GM12878 (cell line): ENCODE data around the gene DCUN1D3. TPM values are rescaled to one million over a fixed set of nuclear protein-coding genes. Genes with fewer than 3 reads are reported as not detected.

Experiments used
- BRCA1 ChIP-seq: IDR thresholded peaks from 2 replicates; pipeline ENCODE4 v1.6.1; 2011; ENCODE audit warnings: low read depth, low read length, improper control_type of control experiment
- KDM1A ChIP-seq: fragments of 200-600 bp; sonication (generic); IDR thresholded peaks from 2 replicates; pipeline ENCODE4 v1.6.1; 2016; ENCODE audit warnings: borderline replicate concordance
- NKRF ChIP-seq: fragments of 450-650 bp; conservative IDR thresholded peaks from 2 replicates; pipeline ENCODE4 v1.6.1; 2017; ENCODE audit warnings: mild to moderate bottlenecking, moderate library complexity
- POLR2A ChIP-seq: IDR thresholded peaks from 2 replicates; pipeline ENCODE4 v1.6.1; 2011; ENCODE audit warnings: low read depth, mild to moderate bottlenecking, low read length
- RAD21 ChIP-seq: IDR thresholded peaks from 2 replicates; pipeline ENCODE4 v1.6.1; 2011; ENCODE audit warnings: mild to moderate bottlenecking, low read depth, low read length, moderate library complexity; ENCODE audit not compliant: insufficient read depth
- SMC3 ChIP-seq: IDR thresholded peaks from 2 replicates; pipeline ENCODE4 v1.6.1; 2011; ENCODE audit warnings: low read length, improper control_type of control experiment, borderline replicate concordance
- TAF1 ChIP-seq: IDR thresholded peaks from 2 replicates; pipeline ENCODE4 v1.6.1; 2011; ENCODE audit warnings: mild to moderate bottlenecking, low read depth, low read length, borderline replicate concordance
- ZBTB4 ChIP-seq: fragments of 450-650 bp; formaldehyde crosslinking; IDR thresholded peaks from 2 replicates; pipeline ENCODE4 v1.4.0; 2022; ENCODE audit warnings: mild to moderate bottlenecking, moderate library complexity
- ZNF217 ChIP-seq: fragments of 450-650 bp; IDR thresholded peaks from 2 replicates; pipeline ENCODE4 v1.6.1; 2017; ENCODE audit warnings: antibody characterized with exemption, mild to moderate bottlenecking
- ZNF592 ChIP-seq: fragments of 450-650 bp; IDR thresholded peaks from 2 replicates; pipeline ENCODE4 v1.6.1; 2017; ENCODE audit warnings: mild to moderate bottlenecking, moderate library complexity
- ZZZ3 ChIP-seq: IDR thresholded peaks from 2 replicates; pipeline ENCODE4 v1.6.1; 2011; ENCODE audit warnings: low read depth; ENCODE audit not compliant: control insufficient read depth, insufficient read length
- polyA plus RNA-seq, 11 experiments: library from polyadenylated mRNA; depleted of rRNA in 4 of 11; unstranded in 6 of 11; stranded (reverse) in 5 of 11; fragments of >200 nt; fragmentation: Nextera tagmentation in 4 of 11; fragmentation: Illumina TruSeq in 1 of 11; extraction: Ambion mirVana in 4 of 11; extraction: Trizol in 1 of 11; gene quantifications; 1 replicate in 1 of 11; 2 replicates in 10 of 11; pipeline versions ENCODE4 v1.2.1 to v1.2.3, GENCODE V29; 2011 to 2016; ENCODE audit warnings: inconsistent platforms in 2 of 11, missing spikeins in 2 of 11, low read depth in 1 of 11
- total RNA-seq, 4 experiments: library from RNA; depleted of rRNA in 3 of 4; stranded (reverse); fragments of >200 nt in 3 of 4; fragmentation: Illumina TruSeq in 1 of 4; extraction: Trizol in 1 of 4; gene quantifications; 2 replicates each; pipeline versions ENCODE4 v1.2.1 to v1.2.3, GENCODE V29; 2013 to 2021

DCUN1D3 gene
- total and polyA plus RNA-seq, 10 of the 15 experiments (the other 5 are each of a cell fraction or from before 2014, with no cell fraction given): 0.47 to 4.5 (median 1.9) TPM

DNA sequence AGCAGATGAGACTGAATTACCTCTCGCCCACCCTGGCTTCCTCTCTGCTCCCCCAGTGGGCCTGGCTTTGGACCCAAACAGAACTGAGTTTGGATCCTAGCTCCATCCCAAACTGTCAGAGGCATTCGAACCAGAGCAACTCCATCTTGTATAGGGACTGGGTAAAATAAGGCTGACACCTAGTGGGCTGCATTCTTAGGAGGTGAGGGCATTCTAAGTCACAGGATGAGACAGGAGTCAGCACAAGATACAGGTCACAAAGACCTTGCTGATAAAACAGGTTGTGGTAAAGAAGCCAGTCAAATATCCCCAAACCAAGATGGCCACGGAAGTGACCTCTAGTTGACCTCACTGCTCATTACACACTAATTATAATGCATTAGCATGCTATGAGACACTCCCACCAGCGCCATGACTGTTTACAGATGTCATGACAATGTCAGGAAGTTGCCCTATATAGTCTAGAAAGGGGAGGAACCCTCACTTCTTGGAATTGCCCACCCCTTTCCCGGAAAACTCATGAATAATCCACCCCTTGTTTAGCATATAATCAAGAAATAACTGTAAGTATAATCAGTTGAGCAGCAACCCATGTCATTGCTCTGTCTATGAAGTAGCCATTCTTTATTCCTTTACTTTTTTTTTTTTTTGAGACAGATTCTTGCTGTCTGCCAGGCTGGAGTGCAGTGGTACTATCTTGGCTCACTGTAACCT is 44.9 kb upstream of the DCUN1D3 start (continued):
- TF ChIP-seq ZNF592 (peak; percentile 87), NKRF (no peak), POLR2A (no peak), ZNF217 (no peak), KDM1A (no peak), TAF1 (no peak), ZZZ3 (no peak), ZBTB4 (CRISPR knock-in tag) (0 out of 2 replicates have a peak, but pooled peaks have one; percentile 56), BRCA1 (no peak), RAD21 (peak; percentile 60), SMC3 (peak; percentile 28; the same call in 1 of the 2 replicates)
